ENCODE measurements around the gene ZDHHC6. TPM values are rescaled to one million over a fixed set of nuclear protein-coding genes. Genes with fewer than 3 reads are reported as not detected.
A peak's percentile ranks its signal among the peaks of the same experiment; 100 is the strongest.
"Not testable (repeated sequence)": the region's sequence is repeated elsewhere in the genome, so short reads cannot be mapped to it uniquely, and the experiment has no call there.

The ZDHHC6 gene
- total RNA-seq (2014; rRNA removed; shearing (Covaris generic)) = 13.8 and 24.5 TPM in 2 replicates

GRCh38 chr10:112446855-112447619 lies at the start of gene ZDHHC6, which contains the start of gene VTI1A:
ZDHHC6 (minus strand) TSS chr10:112446914; CDS start chr10:112445436, 1,478 bp downstream.
VTI1A (plus strand) TSS chr10:112447215; CDS start chr10:112447374, 159 bp downstream.
- Histone ChIP-seq H3K27ac (peak within 1 kb of the TSS; percentile 90), H3K9me3 (replicated peaks) (no peaks in the 10 kb centered on the region; the same call in 1 of the 2 replicates), H3K36me3 (peaks cover 56% of the 10 kb centered on the region), H3K4me3 (peak within 1 kb of the TSS; percentile 78), H3K4me1 (replicated peaks) (peaks cover 13% of the 10 kb centered on the region), H3K27me3 (replicated peaks) (no peaks in the 10 kb centered on the region)
- DNase-seq (ENCODE audit: low read depth in 1 of 2, low spot score in 2 of 2) = peak; percentile 86 to 90

- no peak for DNase-seq (ENCODE audit: low read depth in 1 of 2, low spot score in 2 of 2)
- H3K27ac ChIP-seq = no peak overlapping the region
- H3K9me3 ChIP-seq (replicated peaks) = no peaks in the 10 kb centered on the region
- H3K4me3 ChIP-seq = no peak overlapping the region
- no peaks in the 10 kb centered on the region for H3K27me3 ChIP-seq (replicated peaks)
- H3K4me1 ChIP-seq (replicated peaks) = peaks cover 11% of the 10 kb centered on the region
- H3K36me3 ChIP-seq = no peaks in the 10 kb centered on the region
These were observed 46.0 kb upstream of the ZDHHC6 start for GRCh38 chr10:112492736-112493135.

- no peaks in the 10 kb centered on the region for H3K27me3 ChIP-seq (replicated peaks)
- peaks cover 11% of the 10 kb centered on the region for H3K4me1 ChIP-seq (replicated peaks)
- H3K27ac ChIP-seq = no peak overlapping the region
- H3K36me3 ChIP-seq = no peaks in the 10 kb centered on the region
- peak in 1 of 2 experiments; percentile 9 for DNase-seq (ENCODE audit: low read depth in 1 of 2, low spot score in 2 of 2)
- H3K9me3 ChIP-seq (replicated peaks) = no peaks in the 10 kb centered on the region
- H3K4me3 ChIP-seq = no peak overlapping the region
These were observed 44.4 kb upstream of the ZDHHC6 start for GRCh38 chr10:112491144-112491543.

GRCh38 chr10:112490545-112490944 lies 43.8 kb upstream of the ZDHHC6 start:
- Histone ChIP-seq H3K9me3 (replicated peaks) (no peaks in the 10 kb centered on the region), H3K27me3 (replicated peaks) (no peaks in the 10 kb centered on the region), H3K27ac (no peak overlapping the region), H3K4me1 (replicated peaks) (peaks cover 11% of the 10 kb centered on the region), H3K4me3 (no peak overlapping the region), H3K36me3 (no peaks in the 10 kb centered on the region)
- DNase-seq (ENCODE audit: low read depth in 1 of 2, low spot score in 2 of 2) = peak in 1 of 2 experiments; percentile 23

- Histone ChIP-seq H3K4me3 (no peak overlapping the region), H3K36me3 (no peaks in the 10 kb centered on the region), H3K9me3 (replicated peaks) (no peaks in the 10 kb centered on the region), H3K27me3 (replicated peaks) (no peaks in the 10 kb centered on the region), H3K27ac (no peak overlapping the region), H3K4me1 (replicated peaks) (peaks cover 11% of the 10 kb centered on the region)
- no peak for DNase-seq (ENCODE audit: low read depth in 1 of 2, low spot score in 2 of 2)
These were observed 41.2 kb upstream of the ZDHHC6 start for GRCh38 chr10:112487964-112488363.

GRCh38 chr10:112484399-112484798 lies 37.7 kb upstream of the ZDHHC6 start:
- H3K27ac ChIP-seq = no peak overlapping the region
- no peaks in the 10 kb centered on the region for H3K36me3 ChIP-seq
- no peak for DNase-seq (ENCODE audit: low read depth in 1 of 2, low spot score in 2 of 2)
- H3K27me3 ChIP-seq (replicated peaks) = no peaks in the 10 kb centered on the region
- H3K4me3 ChIP-seq = no peak overlapping the region
- H3K4me1 ChIP-seq (replicated peaks) = no peaks in the 10 kb centered on the region
- H3K9me3 ChIP-seq (replicated peaks) = no peaks in the 10 kb centered on the region

GRCh38 chr10:112481602-112482001 lies 34.9 kb upstream of the ZDHHC6 start:
- no peak overlapping the region for H3K27ac ChIP-seq
- H3K27me3 ChIP-seq (replicated peaks) = no peaks in the 10 kb centered on the region
- no peaks in the 10 kb centered on the region for H3K9me3 ChIP-seq (replicated peaks)
- H3K36me3 ChIP-seq = no peaks in the 10 kb centered on the region
- no peak overlapping the region for H3K4me3 ChIP-seq
- DNase-seq (ENCODE audit: low read depth in 1 of 2, low spot score in 2 of 2) = no peak
- H3K4me1 ChIP-seq (replicated peaks) = no peaks in the 10 kb centered on the region

- no peak overlapping the region for H3K4me3 ChIP-seq
- DNase-seq (ENCODE audit: low read depth in 1 of 2, low spot score in 2 of 2) = peak in 1 of 2 experiments; percentile 17
These were observed 29.0 kb upstream of the ZDHHC6 start for GRCh38 chr10:112475575-112476218.

GRCh38 chr10:112471878-112472487 lies 25.3 kb upstream of the ZDHHC6 start:
- peaks cover 5% of the 10 kb centered on the region; the same call in 1 of the 2 replicates for H3K36me3 ChIP-seq
- H3K27ac ChIP-seq = no peak overlapping the region
- H3K27me3 ChIP-seq (replicated peaks) = no peaks in the 10 kb centered on the region
- H3K4me3 ChIP-seq = no peak overlapping the region
- DNase-seq (ENCODE audit: low read depth in 1 of 2, low spot score in 2 of 2) = peak in 1 of 2 experiments; percentile 42
- peaks cover 7% of the 10 kb centered on the region for H3K4me1 ChIP-seq (replicated peaks)
- H3K9me3 ChIP-seq (replicated peaks) = no peaks in the 10 kb centered on the region

More at GRCh38 chr10:112475575-112476218, 29.0 kb upstream of the ZDHHC6 start:
- Histone ChIP-seq H3K4me1 (replicated peaks) (peaks cover 7% of the 10 kb centered on the region), H3K27me3 (replicated peaks) (no peaks in the 10 kb centered on the region), H3K36me3 (no peaks in the 10 kb centered on the region), H3K27ac (peak overlapping the region; percentile 2; the same call in 1 of the 2 replicates), H3K9me3 (replicated peaks) (no peaks in the 10 kb centered on the region)

- no peak for DNase-seq (ENCODE audit: low read depth in 1 of 2, low spot score in 2 of 2)
- Histone ChIP-seq H3K9me3 (replicated peaks) (no peaks in the 10 kb centered on the region; the same call in 1 of the 2 replicates), H3K27ac (no peak overlapping the region)
These were observed 20.9 kb upstream of the ZDHHC6 start for GRCh38 chr10:112467541-112468075.

GRCh38 chr10:112466802-112467201 lies 20.1 kb upstream of the ZDHHC6 start:
- DNase-seq (ENCODE audit: low read depth in 1 of 2, low spot score in 2 of 2) = no peak
- H3K27me3 ChIP-seq (replicated peaks) = no peaks in the 10 kb centered on the region
- peaks cover 1% of the 10 kb centered on the region for H3K4me1 ChIP-seq (replicated peaks)
- no peaks in the 10 kb centered on the region; the same call in 1 of the 2 replicates for H3K9me3 ChIP-seq (replicated peaks)
- no peak overlapping the region for H3K4me3 ChIP-seq
- no peak overlapping the region for H3K27ac ChIP-seq
- H3K36me3 ChIP-seq = peaks cover 35% of the 10 kb centered on the region

More at GRCh38 chr10:112467541-112468075, 20.9 kb upstream of the ZDHHC6 start:
- H3K4me3 ChIP-seq = no peak overlapping the region
- H3K36me3 ChIP-seq = peaks cover 31% of the 10 kb centered on the region
- no peaks in the 10 kb centered on the region for H3K27me3 ChIP-seq (replicated peaks)
- no peaks in the 10 kb centered on the region for H3K4me1 ChIP-seq (replicated peaks)

GRCh38 chr10:112465299-112465883 lies 18.7 kb upstream of the ZDHHC6 start:
- no peaks in the 10 kb centered on the region for H3K27me3 ChIP-seq (replicated peaks)
- H3K36me3 ChIP-seq = peaks cover 45% of the 10 kb centered on the region
- DNase-seq (ENCODE audit: low read depth in 1 of 2, low spot score in 2 of 2) = no peak
- no peak overlapping the region for H3K4me3 ChIP-seq
- H3K4me1 ChIP-seq (replicated peaks) = peaks cover 10% of the 10 kb centered on the region
- H3K9me3 ChIP-seq (replicated peaks) = no peaks in the 10 kb centered on the region; the same call in 1 of the 2 replicates
- H3K27ac ChIP-seq = no peak overlapping the region

GRCh38 chr10:112464074-112464473 lies 17.4 kb upstream of the ZDHHC6 start:
- H3K9me3 ChIP-seq (replicated peaks); H3K4me3 ChIP-seq; DNase-seq (ENCODE audit: low read depth in 1 of 2, low spot score in 2 of 2); H3K4me1 ChIP-seq (replicated peaks); H3K27me3 ChIP-seq (replicated peaks); H3K27ac ChIP-seq: not testable (repeated sequence)
- H3K36me3 ChIP-seq = peaks cover 50% of the 10 kb centered on the region
